ENCODE results near the gene TAS2R1.

The TAS2R1 gene, protein sequence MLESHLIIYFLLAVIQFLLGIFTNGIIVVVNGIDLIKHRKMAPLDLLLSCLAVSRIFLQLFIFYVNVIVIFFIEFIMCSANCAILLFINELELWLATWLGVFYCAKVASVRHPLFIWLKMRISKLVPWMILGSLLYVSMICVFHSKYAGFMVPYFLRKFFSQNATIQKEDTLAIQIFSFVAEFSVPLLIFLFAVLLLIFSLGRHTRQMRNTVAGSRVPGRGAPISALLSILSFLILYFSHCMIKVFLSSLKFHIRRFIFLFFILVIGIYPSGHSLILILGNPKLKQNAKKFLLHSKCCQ

DNA sequence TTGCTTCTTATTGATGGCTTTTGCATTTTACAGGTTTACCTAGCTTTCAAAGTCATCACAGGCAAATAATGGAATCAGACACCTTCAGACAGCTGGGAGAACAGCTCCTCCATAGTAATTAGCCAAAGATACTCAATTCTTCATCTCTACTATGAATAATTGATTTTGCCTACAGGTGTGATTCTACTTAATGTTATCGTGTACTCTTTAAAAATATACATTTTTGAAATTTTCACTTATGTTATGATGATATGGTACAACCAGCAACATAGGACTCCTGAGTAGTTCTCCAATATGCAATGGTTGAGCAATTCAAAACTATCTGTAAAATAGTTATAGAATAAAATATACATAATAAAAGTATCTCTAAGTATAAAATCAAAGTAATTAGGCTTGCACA lies at the start of gene TAS2R1:
Gene TAS2R1, minus strand, starts transcription at position 101 of the 400 bp plus-strand sequence. CDS start 319 bp downstream, outside the sequence.
- no peak within 1 kb of the TSS for H3K4me3 ChIP-seq (ENCODE audit: low read depth, low read length)
- TF ChIP-seq, protein P1, sequence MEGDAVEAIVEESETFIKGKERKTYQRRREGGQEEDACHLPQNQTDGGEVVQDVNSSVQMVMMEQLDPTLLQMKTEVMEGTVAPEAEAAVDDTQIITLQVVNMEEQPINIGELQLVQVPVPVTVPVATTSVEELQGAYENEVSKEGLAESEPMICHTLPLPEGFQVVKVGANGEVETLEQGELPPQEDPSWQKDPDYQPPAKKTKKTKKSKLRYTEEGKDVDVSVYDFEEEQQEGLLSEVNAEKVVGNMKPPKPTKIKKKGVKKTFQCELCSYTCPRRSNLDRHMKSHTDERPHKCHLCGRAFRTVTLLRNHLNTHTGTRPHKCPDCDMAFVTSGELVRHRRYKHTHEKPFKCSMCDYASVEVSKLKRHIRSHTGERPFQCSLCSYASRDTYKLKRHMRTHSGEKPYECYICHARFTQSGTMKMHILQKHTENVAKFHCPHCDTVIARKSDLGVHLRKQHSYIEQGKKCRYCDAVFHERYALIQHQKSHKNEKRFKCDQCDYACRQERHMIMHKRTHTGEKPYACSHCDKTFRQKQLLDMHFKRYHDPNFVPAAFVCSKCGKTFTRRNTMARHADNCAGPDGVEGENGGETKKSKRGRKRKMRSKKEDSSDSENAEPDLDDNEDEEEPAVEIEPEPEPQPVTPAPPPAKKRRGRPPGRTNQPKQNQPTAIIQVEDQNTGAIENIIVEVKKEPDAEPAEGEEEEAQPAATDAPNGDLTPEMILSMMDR (IDR thresholded peaks at IDR 0.05; ENCODE audit: low read depth, low read length): no peak
- in situ Hi-C loops (cut with HindIII; ENCODE audit: low sequenced_read_pairs): no loop called here
- no peak for DNase-seq (ENCODE audit: low read depth, low spot score)

DNA sequence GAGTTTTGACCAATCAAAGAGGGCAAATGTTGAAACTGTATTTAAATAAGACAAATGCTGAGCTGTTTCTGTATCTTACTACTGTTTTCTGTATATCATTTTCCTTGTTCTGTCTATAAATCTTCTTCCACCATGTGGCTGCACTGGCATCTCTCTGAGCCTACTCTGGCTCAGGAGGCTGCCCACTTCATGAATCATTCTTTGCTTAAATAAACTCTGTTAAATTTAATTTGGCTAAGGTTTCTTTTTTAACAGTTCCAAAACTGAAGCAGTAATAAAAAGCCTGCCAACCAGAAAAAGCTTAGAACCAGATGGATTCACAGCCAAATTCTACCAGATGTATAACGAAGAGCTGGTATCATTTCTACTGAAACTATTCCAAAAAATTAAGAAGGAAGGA lies 40.2 kb upstream of the TAS2R1 start:
- DNase-seq (ENCODE audit: low read depth, low spot score): no peak
- in situ Hi-C loops (cut with HindIII; ENCODE audit: low sequenced_read_pairs): no loop called here
- TF ChIP-seq, protein P1 (IDR thresholded peaks at IDR 0.05; ENCODE audit: low read depth, low read length): no peak
- no peak overlapping the region for H3K4me3 ChIP-seq (ENCODE audit: low read depth, low read length)

DNA sequence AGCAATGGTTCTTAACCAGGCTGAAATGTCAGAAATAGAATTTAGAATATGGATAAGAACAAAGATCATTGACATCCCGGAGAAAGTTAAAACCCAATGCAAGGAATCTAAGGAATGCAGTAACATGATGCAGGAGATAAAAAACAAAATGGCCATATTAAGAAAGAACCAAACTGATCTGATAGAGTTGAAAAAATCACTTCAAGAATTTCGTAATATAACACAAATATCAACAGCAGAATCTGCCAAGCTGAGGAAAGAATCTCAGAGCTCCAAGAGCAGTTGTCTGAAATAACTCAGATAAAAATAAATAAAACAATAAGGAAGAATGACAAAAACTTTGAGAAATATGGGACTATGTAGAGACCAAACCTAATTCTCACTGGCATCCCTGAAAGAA lies 37.8 kb upstream of the TAS2R1 start:
- TF ChIP-seq, protein P1 (IDR thresholded peaks at IDR 0.05; ENCODE audit: low read depth, low read length): no peak
- in situ Hi-C loops (cut with HindIII; ENCODE audit: low sequenced_read_pairs): no loop called here
- no peak for DNase-seq (ENCODE audit: low read depth, low spot score)
- no peak overlapping the region for H3K4me3 ChIP-seq (ENCODE audit: low read depth, low read length)

DNA sequence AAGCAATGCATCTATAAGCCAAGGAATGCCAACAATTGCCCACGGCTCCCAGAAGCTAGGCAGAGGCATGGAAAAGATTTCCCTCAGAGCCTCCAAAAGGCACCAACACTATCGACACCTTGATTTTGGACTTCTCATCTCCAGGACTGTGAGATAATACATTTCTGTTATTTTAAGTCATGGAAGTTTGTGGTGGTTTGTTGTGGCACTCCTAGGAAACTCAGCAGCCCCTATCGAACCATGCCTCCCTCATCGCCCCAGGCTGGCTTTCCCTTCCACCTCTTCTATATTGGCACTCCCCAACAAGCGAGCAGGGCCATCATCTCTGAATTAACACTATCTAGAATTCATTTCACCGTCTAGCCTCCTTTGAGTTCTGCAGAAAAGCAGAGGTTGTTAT lies 33.7 kb upstream of the TAS2R1 start:
- H3K4me3 ChIP-seq (ENCODE audit: low read depth, low read length): no peak overlapping the region
- TF ChIP-seq, protein P1 (IDR thresholded peaks at IDR 0.05; ENCODE audit: low read depth, low read length): no peak
- in situ Hi-C loops (cut with HindIII; ENCODE audit: low sequenced_read_pairs): no loop called here
- no peak for DNase-seq (ENCODE audit: low read depth, low spot score)

DNA sequence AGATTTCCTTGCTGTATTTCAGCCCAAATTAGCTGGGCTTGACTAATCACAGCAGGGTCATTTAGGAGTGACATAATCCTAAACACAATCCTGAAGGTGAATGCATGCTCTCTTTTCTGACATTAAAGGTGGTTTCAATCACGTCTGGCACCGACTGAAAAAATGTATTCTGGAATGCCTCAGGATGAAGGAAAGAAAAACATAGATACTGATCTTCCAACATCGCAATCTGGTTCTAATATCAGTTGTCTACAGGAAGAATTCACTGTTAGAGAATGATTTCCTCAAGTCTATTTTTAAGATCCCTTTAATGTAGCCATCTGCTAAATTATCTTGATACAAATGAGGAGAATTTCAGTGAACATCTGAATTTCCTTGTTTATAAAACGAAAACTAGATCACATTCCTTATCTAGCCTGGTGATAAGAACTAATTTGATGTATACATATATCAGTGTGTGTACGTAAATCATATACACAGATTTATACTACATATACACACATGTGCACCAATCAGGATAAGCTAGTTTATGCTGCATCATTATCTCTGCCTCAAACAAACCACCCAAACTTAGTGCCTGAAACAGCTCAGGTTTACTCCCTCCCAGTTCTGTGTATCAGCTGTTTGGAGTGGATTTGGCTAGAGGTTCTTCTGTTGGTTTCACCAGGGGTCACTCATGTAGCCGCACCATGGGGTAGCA lies 31.3 kb upstream of the TAS2R1 start:
- no peak overlapping the region for H3K4me3 ChIP-seq (ENCODE audit: low read depth, low read length)
- TF ChIP-seq, protein P1 (IDR thresholded peaks at IDR 0.05; ENCODE audit: low read depth, low read length): no peak
- in situ Hi-C loops (cut with HindIII; ENCODE audit: low sequenced_read_pairs): no loop called here
- DNase-seq (ENCODE audit: low read depth, low spot score): no peak

DNA sequence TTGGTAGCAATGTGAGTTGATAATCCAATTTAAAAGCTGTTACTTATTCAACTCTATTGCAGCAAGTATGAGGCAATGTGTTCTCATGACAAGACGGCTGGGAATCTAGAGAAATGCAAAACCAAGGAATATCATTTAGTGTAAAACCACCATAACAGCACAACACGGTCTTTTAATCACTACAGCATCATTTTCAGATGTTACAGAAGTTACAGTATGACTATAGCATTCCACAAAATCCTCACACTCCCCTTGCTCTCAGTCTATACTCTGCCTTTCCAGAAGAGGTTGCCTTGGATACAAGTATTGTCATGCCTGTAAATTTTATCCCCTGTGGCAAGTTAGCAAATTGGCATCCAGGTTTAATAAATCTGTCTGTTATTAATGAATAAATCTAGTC lies 28.6 kb upstream of the TAS2R1 start:
- DNase-seq (ENCODE audit: low read depth, low spot score): no peak
- H3K4me3 ChIP-seq (ENCODE audit: low read depth, low read length): no peak overlapping the region
- in situ Hi-C loops (cut with HindIII; ENCODE audit: low sequenced_read_pairs): no loop called here
- TF ChIP-seq, protein P1 (IDR thresholded peaks at IDR 0.05; ENCODE audit: low read depth, low read length): no peak
